SKM-1 treated with dmso at 0.1 percent for 144 hours (cell line): ENCODE data around the gene PDE10A.
"Not testable (repeated sequence)": the region's sequence is repeated elsewhere in the genome, so short reads cannot be mapped to it uniquely, and the experiment has no call there.

ENCODE experiments used
- DNase-seq: peaks from one replicate; lab custom pipeline; 2025; ENCODE audit not compliant: unreplicated experiment; lab: John Stamatoyannopoulos, UW

Gene PDE10A

GRCh38 chr6:165558097-165558496 is 104.9 kb downstream of the PDE10A start:
- DNase-seq, result not testable (repeated sequence)

- no peak for DNase-seq
Observed at GRCh38 chr6:165557674-165558073, 105.4 kb downstream of the PDE10A start.

- DNase-seq, result no peak
Observed at GRCh38 chr6:165556116-165556843, 106.8 kb downstream of the PDE10A start.

- DNase-seq, result not testable (repeated sequence)
Observed at GRCh38 chr6:165554644-165555043, 108.4 kb downstream of the PDE10A start.

GRCh38 chr6:165552248-165552736 is 110.7 kb downstream of the PDE10A start:
- DNase-seq, result no peak

- no peak for DNase-seq
Observed at GRCh38 chr6:165551828-165552227, 111.2 kb downstream of the PDE10A start.

- no peak for DNase-seq
Observed at GRCh38 chr6:165548450-165548849, 114.6 kb downstream of the PDE10A start.

GRCh38 chr6:165545806-165546205 is 117.2 kb downstream of the PDE10A start:
- DNase-seq, result no peak

GRCh38 chr6:165543781-165544180 is 119.3 kb downstream of the PDE10A start:
- DNase-seq, result no peak

GRCh38 chr6:165536911-165537310 is 126.1 kb downstream of the PDE10A start:
- no peak for DNase-seq

- no peak for DNase-seq
Observed at GRCh38 chr6:165519316-165519715, 143.7 kb downstream of the PDE10A start.

- DNase-seq, result no peak
Observed at GRCh38 chr6:165515963-165516624, 146.9 kb downstream of the PDE10A start.

GRCh38 chr6:165514621-165515020 is 148.4 kb downstream of the PDE10A start:
- DNase-seq, result no peak

GRCh38 chr6:165511807-165512206 is 151.2 kb downstream of the PDE10A start:
- DNase-seq, result no peak

- DNase-seq, result no peak
Observed at GRCh38 chr6:165508321-165508869, 154.6 kb downstream of the PDE10A start.

GRCh38 chr6:165506657-165507056 is 156.4 kb downstream of the PDE10A start:
- DNase-seq, result no peak

- DNase-seq, result not testable (repeated sequence)
Observed at GRCh38 chr6:165500214-165500907, 162.7 kb downstream of the PDE10A start.

GRCh38 chr6:165497472-165497871 is 165.6 kb downstream of the PDE10A start:
- DNase-seq, result no peak

- no peak for DNase-seq
Observed at GRCh38 chr6:165488624-165489295, 174.3 kb downstream of the PDE10A start.

GRCh38 chr6:165487950-165488349 is 175.1 kb downstream of the PDE10A start:
- DNase-seq, result no peak

- DNase-seq, result no peak
Observed at GRCh38 chr6:165487347-165487746, 175.7 kb downstream of the PDE10A start.
